Activated CD4-positive, alpha-beta T cell treated with anti-CD3 and anti-CD28 coated beads, Interleukin-2, amount 50 U/mL, for 16 hours (primary cell): ENCODE results near the gene SLC7A8.
"Not testable (repeated sequence)": the region's sequence is repeated elsewhere in the genome, so short reads cannot be mapped to it uniquely, and the experiment has no call there.

Experiments
- DNase-seq: peaks from one replicate; pipeline ENCODE4 v3.0.0-alpha.2; 2020

SLC7A8 gene

DNA sequence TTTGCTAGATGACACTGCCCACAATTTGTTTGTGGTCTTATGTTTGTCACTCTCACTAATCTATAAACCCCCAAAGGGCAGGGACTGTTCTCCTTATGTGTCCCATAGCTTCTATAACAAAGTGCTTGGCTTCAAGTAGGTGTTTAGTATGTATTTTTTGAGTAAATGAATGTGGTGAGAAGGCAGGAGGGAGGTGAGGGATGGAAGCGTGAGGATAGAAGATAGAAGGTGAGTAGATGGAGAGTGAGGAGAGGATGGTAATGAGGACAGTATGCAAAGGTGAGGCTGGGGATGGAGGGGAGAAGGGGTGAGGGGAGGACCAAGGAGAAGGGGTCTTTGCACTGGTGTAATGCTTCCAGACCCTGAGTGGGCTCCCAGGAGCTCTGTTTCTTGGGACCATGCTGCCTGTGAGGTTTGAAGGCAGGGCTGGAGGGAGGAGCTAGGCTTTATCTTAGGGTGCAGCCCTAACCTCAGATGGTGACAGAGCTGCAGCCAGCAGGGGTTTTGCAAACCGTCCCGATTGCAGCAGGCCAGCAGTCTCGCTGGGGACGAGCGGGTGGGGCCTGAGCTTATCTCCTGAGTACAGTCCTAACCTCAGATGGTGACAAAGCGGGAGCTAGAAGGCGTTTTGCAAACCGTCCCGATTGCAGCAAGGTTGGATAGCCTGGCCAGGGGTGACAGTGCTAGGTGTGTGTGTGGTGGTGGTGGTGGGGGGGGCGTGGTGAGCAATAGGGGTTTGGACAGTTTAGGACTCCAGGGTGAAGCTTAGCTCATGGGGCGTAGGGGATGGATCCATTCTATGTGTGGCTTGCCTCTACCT lies 70.9 kb downstream of the SLC7A8 start:
- DNase-seq = no peak

DNA sequence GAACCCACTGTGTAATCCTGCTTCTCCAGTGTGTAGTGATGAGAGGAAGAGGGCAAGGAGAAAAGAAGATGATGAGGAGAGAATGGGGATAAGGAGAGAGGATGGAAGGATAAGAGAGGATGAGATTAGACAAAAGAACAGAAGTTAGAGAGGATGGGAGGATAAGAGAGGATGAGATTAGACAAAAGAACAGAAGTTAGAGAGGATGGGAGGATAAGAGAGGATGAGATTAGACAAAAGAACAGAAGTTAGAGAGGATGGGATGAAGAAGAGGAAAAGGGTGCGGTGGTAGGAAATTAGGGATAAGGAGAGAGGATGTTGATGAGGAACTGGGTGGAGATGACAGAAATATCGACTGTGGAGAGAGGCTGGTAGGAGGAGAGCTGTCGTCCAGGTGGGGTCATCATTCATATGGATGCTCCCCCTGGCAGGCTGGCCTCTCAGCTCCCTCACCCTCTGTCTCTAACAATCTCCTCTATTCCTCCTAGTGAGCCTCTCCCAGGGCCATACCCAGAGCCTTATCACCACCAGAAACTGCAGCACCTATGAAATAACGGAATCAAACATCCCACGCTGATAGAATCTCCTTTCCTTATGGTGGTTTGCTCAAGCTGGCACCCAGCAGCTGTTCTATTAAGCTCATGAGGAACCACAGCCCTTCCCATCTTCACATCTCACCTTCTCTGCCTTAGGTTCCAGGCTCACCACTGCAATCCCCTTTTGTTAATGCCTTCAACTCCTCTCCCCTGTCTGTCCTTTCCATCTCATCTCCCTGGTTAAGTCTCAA lies 72.7 kb downstream of the SLC7A8 start:
- DNase-seq = no peak

DNA sequence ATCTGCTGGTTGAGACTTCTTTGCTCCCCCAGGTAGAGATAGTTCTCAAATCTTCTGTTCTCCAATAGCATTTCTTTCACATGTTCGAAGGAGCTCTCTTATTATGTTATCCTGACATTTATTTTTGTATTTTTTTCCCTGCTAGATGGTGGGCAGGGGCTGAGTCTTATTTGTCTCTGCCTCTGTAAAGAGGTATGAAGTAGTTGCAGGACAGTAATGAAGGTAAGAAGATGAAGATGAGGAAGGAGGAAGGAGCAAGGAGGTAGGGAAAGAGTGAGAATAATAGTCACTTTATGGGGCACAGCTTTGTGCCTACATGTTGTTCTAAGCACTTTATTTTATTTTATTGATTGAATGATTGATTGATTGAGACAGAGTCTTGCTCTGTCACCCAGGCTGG lies 73.7 kb downstream of the SLC7A8 start:
- DNase-seq = no peak

DNA sequence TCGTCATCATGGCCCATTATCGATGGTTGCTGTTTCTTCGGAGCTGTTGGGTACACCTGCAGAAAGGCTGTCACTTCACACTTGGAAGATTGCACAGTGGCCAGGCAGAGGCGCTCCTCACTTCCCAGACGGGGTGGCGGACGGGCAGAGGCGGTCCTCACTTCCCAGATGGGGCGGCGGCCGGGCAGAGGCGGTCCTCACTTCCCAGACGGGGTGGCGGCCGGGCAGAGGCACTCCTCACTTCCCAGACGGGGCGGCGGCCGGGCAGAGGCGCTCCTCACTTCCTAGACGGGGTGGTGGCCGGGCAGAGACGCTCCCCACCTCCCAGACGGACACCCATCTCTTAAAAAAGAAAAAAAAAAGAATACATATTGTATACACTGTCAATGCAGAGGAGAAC lies 75.3 kb downstream of the SLC7A8 start:
- DNase-seq = not testable (repeated sequence)

DNA sequence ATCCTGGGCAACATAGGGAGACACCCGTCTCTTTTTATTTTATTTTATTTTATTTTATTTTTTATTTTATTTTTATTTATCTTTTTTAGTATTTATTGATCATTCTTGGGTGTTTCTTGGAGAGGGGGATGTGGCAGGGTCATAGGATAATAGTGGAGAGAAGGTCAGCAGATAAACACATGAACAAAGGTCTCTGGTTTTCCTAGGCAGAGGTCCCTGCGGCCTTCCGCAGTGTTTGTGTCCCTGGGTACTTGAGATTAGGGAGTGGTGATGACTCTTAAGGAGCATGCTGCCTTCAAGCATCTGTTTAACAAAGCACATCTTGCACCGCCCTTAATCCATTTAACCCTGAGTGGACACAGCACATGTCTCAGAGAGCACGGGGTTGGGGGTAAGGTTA lies 75.8 kb downstream of the SLC7A8 start:
- DNase-seq = not testable (repeated sequence)

DNA sequence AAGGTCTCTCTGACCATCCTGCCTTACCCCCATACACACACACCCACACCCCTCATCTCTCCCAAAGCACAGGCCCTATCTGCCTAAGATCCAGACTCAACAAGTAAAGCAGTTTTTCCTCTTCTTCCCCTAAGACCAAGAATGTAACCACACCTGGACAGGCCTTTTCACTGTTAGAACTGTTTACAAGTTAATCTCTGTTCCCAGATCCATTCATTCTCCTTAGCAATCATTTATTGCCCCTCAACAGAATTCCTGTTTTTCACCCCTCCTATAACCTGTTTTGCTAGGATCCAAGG lies 76.8 kb downstream of the SLC7A8 start:
- DNase-seq = no peak

DNA sequence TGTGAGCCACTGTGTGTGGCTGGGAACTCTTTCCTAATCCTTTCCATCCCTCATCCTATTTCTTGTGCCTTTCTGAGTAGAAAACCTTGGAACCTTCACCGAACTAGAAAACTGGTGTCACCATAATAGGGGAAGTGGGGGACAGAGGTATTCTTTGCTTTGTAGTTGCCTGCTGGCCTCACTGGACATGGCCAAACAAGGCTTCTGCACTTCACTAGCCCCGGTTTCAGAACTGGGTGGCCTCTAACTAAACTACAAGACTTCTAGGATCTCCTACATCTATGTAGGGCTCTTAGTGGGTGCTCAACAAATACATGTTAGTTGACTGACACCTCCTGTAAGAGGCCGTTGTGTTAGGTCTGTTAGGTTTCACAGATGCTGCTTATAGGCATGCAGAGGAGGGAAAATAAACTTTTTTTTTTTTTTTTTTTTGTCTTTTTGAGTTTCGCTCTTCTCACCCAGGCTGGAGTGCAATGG lies 78.1 kb downstream of the SLC7A8 start:
- no peak for DNase-seq

DNA sequence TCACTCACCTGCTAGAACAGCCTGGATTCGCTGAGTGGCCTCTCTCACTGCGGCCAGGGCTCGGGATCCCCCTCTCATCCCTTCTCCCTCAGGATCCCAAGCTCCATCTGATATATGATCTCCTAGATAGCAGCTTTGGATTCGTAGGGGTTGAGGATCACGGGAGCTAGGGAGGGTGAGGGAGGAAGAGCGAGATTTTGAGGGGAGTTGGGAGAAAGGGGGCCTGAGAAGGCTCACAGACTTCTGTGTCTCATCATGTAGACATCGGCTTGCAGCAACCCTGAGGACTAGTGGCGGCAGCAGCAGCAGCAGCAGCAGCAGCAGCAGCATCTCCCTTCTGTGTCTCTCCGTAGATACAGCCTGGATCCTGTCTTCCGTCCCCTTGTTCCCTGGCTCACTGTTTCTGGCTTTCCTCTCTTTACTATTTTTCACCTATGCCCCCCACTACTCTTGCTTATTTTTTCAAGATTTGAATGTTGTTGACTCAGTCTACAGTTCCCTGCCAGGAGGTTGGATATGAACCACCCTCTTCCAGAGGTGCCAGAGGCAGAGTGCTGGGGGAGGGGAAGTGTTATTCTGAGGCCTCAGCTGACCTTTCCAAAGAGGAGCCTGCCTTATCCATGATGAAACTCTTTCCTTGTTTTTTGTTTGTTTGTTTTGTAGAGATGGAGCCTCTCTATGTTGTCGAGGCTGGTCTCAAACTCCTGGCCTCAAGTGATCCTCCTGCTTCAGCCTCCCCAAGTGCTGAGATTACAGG lies 78.7 kb downstream of the SLC7A8 start, which contains the start of gene CIROP:
TSS of gene CIROP (minus strand) at position 399 of the 757 bp plus-strand sequence. CDS start at position 330, 69 bp downstream.
- DNase-seq = no peak

DNA sequence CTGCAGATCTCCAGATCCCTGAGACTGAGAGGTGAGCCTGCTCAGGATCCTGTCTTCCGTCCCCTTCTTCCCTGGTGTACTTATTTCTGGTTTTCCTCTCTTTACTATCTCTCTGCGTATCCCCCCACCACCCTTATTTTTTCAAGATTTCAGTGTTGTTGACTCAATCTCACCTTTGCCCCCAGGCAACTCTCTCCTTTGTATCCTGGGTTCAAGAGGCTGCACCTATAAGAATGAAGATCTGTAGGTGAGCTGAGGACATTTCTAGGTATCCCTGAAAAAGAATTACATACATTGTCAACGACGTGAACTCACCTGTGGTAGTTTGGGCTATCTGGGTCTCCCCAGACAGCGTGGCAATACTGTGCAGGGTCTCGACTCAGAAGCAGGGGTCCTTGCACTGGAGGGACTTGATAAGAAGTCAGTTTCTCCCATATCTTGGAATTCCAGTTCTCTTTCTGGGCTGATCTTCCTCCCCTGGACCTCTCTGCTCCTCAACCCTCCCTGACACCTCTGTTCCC lies 79.3 kb downstream of the SLC7A8 start:
- no peak for DNase-seq

DNA sequence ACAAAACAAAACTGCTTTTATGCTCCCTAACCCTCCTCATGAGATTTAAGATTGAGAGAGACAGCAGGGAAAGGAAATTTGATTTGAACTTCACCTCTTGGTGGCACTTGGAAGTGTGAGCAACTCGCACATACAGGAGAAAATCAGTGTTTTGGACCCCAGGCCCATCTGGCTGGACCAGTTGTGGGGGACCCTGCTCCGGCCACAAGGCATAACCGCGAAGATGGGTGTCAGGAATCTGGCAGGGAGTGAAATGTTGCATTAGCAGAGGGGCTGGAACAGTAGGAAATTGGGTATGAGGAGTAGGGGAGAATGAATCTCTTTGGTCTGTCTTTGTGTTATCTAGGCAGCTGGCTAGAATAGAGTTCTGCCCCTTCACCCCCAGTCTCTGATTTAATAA lies 79.9 kb downstream of the SLC7A8 start:
- DNase-seq = no peak

DNA sequence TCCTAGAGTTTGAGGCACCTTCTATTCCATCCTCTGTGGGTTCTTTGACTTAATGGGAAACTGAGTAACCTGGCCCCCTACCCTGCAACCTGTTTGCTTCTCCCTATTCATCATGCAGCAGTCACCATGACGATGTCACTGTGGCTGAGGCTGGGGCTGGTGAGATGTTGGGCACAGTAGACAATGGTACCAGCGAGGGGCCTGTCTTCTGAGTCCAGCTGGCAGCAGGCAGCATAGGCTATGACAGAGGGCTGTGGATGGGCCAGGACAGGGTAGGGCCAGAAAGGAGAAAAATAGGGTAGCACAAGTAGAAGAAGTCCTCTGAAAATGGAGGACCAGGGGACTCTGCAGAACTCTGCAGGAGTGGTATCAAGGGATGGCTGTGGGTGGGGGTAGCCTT lies 80.7 kb downstream of the SLC7A8 start:
- DNase-seq = no peak

DNA sequence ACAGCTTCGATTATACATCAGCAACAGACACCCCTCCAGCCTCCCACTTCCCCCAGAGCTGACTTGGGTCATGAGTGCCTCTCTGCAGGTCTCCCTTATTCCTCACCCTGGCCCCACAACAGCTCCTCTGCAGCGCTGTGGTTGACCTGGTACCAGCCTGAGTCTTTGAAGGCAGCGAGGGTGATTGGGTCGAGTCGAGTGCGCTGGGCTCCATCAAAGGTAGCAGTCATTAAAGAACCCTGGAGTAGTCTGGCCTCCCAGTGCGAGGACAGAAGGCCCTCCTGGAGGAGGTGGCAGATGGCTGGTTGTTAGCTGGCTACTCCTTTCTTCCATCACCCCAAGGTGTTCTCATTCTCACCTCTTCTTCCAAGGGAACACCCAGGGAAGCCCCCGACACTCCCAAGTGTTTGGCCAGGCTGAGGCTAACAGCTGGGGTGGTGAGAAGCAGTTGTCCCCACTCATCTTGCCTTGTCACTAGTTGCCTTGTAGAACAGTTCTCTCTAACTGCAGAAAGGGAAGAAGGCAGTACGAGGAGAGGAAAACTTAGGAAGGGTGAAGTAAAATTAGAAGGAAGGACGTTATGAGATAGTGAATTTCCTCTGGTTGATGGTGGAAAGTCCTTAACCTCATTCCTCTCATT lies 81.4 kb downstream of the SLC7A8 start:
- DNase-seq = no peak

DNA sequence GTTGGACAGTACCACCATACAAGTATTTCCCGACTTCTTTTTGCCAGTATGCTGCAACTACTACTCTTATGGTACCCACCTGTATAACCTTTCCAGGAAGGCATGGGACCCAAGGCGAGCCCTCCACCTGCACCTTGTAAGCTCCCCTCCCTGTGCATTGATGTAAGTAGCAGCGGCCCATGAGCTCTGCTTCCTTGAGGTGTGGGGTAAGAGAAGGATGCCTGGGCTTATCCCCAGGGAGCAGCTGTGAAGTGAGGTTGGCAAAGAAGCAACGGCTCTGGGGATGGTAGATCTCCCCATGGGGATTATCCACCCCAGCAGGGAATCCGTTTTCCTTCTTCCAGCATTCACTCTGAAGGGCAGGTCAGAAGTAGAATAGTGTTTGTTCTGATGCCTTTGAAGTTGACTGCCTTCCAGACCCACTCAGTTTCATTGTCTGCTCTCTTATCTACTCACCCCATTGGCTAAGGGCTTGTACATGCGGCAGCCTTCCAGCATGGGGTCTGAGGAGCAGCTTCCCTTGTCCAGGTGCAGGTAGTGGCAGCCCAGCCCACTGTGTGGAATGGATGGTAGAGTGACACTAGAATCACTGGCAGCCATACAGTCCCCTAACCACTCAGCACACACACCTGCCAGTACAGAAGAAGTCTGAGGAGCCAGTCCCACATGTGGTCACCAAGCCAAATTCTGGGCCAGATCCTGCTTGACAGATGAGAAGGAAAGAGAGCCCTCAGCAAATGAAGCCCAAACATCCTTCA lies 82.1 kb downstream of the SLC7A8 start:
- DNase-seq = no peak

DNA sequence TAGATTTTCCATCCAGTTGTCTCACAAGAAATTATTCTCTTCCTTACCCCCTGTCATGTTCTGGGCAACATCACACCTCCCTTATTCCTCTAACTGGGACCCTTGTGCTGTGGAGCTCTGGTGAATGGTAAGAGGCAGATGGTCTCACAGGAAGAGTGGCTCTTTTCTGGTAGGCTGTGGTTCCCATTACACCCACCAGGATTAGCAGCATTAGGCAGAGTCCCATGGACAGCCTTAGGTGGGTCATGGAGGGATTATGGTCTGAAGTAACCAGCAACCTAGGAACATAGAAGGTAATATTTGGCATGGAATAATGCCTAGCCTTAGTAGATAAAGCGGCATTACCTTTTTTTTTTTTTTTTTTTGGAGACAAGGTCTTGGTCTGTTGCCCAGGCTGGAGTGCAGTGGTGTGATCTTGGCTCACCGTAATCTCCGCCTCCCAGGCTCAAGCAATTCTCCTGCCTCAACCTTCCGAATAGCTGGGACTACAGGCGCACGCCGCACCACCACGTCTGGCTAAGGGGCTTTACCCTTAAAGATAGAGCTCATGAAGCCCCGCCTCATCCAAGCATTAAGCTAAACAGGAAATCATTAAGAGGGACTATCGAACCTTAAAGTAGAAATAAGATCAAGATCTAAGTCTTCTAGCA lies 84.1 kb downstream of the SLC7A8 start:
- no peak for DNase-seq

DNA sequence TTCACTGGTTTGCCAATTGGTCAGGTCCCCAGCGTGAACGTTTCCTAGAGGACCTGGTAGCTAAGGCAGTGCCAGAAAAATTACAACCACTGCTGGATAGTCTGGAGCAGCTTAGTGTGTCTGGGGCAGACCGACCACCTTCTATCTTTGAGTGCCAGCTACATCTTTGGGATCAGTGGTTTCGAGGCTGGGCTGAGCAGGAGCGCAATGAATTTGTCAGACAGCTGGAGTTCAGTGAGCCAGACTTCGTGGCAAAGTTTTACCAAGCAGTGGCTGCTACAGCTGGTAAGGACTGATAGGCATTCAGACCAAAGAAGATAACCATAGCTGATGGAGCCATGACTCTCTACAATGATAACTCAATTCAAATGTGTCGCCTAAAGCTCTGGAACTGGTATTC lies 85.7 kb downstream of the SLC7A8 start:
- DNase-seq = no peak

DNA sequence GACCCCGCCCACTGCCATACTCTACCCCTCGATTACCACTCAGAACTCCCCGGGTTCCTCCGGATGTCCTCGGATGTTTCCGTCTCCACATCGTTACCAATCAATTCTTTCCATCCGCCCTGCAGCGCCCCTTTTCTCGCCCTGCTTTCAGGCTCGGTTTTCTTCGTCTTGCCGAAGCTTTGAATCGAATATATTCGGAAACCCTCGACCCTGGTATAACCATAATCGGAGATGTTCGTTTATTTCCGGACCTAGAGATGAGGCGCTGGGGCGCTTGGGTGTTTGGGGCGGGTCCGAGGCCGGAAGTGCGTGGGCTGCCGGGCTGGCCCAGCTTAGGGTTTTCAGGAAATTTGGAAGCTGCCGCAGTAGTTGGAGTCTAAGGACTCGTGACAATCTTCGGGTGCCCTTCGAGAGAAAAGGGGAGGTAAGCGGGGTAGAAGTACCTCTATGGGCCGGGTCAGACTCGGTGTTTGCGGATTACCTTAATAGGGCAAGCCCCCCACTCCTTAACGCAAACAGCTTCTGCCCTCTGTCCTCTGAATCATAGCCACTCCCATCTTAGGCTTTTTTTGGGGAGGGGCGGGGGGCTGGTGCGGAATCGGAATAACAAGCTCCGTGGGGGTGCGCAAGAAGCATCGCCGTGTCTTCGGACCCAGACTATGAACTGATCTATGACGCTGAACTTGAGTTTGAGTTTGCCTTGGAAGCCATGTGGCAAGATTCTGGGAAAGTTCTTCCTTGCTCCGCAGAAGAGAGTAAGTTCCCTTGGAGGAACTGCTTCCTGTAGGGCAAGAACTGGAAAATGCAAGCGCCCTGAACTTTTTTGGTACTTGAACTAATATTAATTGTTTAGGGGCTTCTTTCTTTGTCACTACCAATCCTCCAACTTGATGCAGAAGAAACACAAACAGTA lies 88.0 kb downstream of the SLC7A8 start, which contains the start of gene C14orf119:
TSS of gene C14orf119 (plus strand) at position 310 of the 913 bp plus-strand sequence. CDS start 2,154 bp downstream, outside the sequence.
- peak; percentile 100 for DNase-seq

DNA sequence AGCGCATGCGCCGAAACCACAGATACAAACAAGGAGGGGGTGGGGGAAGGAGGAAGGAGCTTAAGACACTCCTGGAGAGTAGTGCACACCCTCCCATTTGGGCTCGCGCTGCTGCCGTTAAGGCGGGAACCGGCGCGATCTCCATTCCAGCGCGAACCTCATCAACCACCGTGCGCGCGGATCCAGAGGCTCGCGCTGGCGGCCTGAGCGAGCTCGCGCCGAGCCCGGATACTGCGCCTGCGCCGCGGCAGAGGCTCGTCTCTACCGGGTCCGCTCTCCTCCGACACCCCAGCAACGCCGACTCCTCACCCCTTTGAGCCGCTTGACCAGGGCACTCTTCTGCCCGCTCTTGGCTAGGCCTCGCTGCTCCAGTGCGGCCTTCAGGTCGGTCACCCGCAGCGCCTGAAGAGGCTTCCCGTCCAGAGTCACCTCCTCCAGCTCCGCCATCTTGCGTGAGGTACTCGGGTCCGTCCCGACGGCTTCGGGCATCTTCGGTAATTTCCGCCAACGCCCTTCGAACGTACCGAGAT lies 88.7 kb downstream of the SLC7A8 start, which contains the start of gene ACIN1:
TSS of gene ACIN1 (minus strand) at position 471 of the 530 bp plus-strand sequence. CDS start at position 447, 24 bp downstream.
- peak; percentile 79 for DNase-seq

DNA sequence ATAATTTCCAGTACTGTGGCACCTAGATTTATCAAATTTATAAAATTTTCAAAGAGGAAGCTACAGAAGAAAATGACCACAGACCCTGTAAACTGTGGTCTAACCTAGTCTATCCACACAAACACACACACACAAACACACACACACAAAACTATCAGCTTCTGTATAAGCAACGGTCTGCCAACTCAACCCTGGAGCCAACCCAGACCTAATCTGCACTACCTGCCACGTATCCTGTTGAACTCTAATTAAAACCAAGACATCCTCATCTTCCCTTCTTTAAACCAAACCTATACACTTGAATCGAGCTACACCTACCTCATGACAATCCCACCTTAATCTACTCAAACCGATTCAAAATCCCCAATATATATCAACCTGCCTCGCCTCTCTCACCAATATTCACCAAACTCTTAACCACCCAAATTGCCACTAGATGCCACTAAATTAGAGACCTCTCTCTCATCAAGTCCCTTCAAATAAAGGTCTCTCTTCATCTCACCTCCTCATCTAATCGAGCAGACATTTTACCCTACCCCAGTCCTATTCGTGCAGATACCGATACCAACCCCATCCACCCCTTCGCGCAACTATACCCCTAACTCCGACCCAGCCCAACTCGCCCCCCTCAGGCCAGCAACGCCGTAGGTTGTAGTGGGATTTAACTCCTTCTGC lies 89.3 kb downstream of the SLC7A8 start:
- no peak for DNase-seq

DNA sequence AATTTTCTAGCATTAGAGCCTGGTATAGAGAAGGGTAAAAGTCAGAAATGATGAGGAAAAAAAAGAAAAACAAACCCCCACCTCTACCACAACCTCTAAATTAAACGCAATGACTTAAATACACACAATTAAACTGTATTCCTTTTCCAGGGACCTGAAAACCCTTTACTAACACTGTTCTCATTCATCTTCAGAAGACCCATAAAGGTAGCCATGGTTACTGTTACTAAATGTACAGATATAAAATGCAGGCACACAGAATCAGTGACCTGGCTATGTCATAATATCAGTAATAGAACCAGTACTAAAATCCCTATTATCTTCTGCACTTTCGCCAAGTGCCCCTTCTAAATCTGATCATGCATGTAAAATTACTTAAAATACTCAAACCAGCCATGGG lies 89.9 kb downstream of the SLC7A8 start:
- DNase-seq = no peak
